GM18951 (cell line): ENCODE data around the gene RAB3C.

Experiments used
- POLR2A ChIP-seq: IDR thresholded peaks from 4 replicates; pipeline ENCODE4 v1.6.1; 2011; ENCODE audit warnings: mild to moderate bottlenecking; ENCODE audit not compliant: insufficient read length, insufficient read depth; ENCODE audit errors: extremely low read depth
- in situ Hi-C: fragments of 300-500 bp; cut with MboI; formaldehyde crosslinking; loops from one replicate; pipeline ENCODE4 v1.12.0; 2022; ENCODE audit warnings: low sequenced_read_pairs, mixed read lengths, inconsistent platforms; ENCODE audit not compliant: unreplicated experiment

Gene RAB3C

GRCh38 chr5:58711965-58712364 lies 129.1 kb downstream of the RAB3C start:
- in situ Hi-C loops: no loop called here
- TF ChIP-seq POLR2A: no peak

DNA sequence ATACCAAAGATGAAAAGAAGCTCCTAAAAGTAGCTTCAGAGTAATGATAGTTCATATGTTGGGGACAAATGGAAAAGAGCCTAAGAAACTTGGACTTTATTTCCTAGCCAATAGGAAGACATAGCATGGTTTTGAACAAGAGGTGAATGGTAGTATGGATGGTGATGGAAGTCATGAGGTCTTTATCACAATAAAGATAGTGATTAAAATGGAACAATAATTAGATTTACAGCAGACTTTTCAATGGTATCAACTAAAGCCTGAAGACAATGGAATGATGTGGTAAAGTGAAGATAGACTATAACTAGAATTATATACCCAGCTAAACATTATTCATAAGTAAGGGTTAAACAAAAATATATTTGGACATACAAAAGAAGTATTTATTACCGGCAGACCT lies 131.2 kb downstream of the RAB3C start:
- in situ Hi-C loops: no loop called here
- TF ChIP-seq POLR2A: no peak

DNA sequence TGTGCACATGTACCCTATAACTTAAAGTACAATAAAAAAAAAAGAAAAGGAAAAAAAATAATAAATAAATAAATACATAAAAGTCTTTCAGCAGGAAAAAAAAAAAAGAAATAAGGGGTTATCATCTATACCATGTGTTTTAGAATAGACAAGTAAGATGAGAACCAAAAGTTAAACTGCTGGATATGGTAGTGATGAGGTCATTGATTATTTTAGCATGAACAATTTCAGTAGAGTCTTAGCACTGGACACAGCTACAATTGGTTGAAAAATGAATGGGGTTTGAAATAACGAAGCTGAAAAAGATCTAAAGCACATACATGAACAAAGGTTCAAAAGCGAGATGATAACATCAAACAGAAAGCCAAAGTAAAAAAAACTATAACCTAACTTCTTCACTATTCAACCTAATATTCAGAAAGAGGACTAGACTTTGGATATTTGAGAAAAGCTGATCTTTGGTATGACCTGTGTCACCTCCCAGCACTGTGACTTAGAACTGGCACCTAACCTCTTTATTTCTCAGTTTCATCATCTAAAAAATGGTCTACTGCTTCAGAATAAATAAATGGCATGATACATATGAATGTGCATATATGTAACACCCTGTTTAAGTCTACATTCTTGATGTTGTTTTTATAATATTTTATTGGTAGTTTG lies 133.3 kb downstream of the RAB3C start:
- in situ Hi-C loops: no loop called here
- no peak for TF ChIP-seq POLR2A

GRCh38 chr5:58716713-58717112 lies 133.8 kb downstream of the RAB3C start:
- in situ Hi-C loops: no loop called here
- TF ChIP-seq POLR2A: no peak

GRCh38 chr5:58717303-58718007 lies 134.6 kb downstream of the RAB3C start:
- in situ Hi-C loops: no loop called here
- TF ChIP-seq POLR2A: no peak

- TF ChIP-seq POLR2A: no peak
- in situ Hi-C loops: no loop called here
These were observed 135.5 kb downstream of the RAB3C start for GRCh38 chr5:58718269-58718978.

DNA sequence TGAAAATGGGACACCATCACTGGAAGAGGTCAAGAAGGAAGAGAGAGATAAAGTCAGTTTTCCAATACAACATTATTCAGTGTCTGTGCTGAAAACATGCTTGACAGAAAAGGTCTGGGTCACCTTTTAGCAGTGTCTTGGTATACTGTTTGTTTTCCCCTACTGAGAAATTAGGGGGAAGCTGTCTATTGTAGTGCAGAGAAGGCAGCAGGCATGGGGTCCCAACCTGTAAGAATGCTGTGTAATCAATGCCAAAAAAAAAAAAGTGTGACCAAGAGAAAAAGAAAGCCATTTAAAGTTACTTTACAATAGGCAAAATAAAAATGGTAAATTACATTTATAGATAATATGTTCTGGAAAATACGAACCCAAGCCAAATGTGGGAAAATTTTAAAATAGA lies 139.3 kb downstream of the RAB3C start:
- TF ChIP-seq POLR2A: no peak
- in situ Hi-C loops: no loop called here

DNA sequence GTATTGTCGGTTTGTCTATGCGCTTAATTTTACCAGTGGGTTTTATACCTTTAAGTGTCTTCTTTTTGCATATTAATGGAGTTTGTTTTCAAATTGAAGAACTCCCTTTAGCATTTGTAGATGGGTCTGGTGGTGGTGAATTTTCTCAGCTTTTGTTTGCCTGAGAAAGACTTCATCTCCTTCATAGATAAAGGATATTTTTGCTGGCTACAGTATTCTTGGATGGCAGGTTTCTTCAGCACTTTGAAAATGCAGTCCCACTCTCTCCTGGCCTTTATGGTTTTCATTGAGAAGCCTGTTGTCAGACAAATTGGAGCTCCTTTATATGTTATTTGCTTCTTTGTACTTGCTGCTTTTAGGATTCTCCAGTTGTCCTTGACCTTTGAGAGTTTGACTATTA lies 142.1 kb downstream of the RAB3C start:
- no peak for TF ChIP-seq POLR2A
- in situ Hi-C loops: no loop called here

DNA sequence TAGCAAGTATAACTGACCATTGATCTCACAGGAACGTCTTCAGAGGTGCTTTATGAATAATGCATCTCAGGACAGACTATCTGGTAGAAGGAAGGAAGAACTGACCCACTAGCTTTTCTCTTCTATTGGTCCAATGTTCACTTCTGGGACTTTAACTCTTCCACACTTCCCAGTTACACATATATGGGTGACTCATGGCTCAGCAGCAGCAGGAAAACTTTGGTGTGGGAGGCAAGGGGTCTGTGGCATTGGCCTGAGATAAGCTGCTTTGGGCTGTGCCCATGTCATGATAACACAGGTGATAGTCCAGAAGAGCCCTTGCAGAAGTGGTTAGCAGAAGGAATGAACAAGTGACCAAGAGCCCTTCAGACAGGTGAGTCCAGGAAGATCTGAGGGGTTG lies 148.8 kb downstream of the RAB3C start:
- no peak for TF ChIP-seq POLR2A
- in situ Hi-C loops: no loop called here

DNA sequence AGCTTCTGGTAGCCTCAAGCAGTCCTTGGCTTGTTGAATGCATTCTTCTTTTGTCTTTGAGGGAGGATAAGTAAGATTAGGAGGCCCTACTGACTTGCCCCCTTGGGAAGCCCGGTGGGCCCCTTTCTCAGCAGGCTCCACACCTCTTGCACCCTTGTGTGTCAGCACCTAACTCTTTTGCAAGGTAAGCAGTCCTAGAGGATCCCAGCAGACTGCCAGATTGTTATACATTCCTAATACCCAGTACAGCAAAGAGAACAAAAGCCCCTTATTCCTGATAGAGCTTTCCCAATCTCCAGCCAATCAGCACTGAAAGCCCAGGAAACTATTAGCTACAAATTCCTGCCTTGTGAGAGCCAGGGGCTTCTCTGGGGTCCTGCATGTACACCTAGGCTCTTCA lies 152.8 kb downstream of the RAB3C start:
- TF ChIP-seq POLR2A: no peak
- in situ Hi-C loops: no loop called here

- no peak for TF ChIP-seq POLR2A
- in situ Hi-C loops: no loop called here
These were observed 153.3 kb downstream of the RAB3C start for GRCh38 chr5:58736214-58736613.

GRCh38 chr5:58737671-58738070 lies 154.8 kb downstream of the RAB3C start:
- TF ChIP-seq POLR2A: no peak
- in situ Hi-C loops: no loop called here

- TF ChIP-seq POLR2A: no peak
- in situ Hi-C loops: no loop called here
These were observed 155.5 kb downstream of the RAB3C start for GRCh38 chr5:58738336-58738735.

GRCh38 chr5:58739051-58739450 lies 156.2 kb downstream of the RAB3C start:
- TF ChIP-seq POLR2A: no peak
- in situ Hi-C loops: no loop called here
